ENCODE data around the gene WNT5A.

DNA sequence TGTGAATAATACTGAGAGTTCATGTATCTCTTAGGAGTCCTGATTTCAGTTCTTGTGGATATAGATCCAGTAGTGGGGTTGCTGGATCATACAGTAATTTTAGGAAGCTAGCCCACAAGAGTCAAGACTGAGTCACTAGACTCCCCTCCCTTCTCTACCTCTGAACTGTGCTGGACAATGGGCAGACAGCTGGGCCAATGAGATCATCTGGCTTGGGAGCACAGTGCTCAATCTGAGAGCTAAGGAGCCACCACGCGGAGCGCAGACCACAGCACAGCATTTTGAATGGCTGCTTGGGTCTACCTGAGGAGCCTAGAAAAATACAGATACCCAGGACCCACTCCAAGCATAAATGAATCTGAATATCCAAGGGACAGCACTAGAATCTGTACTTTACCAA is 32.5 kb downstream of the WNT5A start:
- TF ChIP-seq, protein P1, sequence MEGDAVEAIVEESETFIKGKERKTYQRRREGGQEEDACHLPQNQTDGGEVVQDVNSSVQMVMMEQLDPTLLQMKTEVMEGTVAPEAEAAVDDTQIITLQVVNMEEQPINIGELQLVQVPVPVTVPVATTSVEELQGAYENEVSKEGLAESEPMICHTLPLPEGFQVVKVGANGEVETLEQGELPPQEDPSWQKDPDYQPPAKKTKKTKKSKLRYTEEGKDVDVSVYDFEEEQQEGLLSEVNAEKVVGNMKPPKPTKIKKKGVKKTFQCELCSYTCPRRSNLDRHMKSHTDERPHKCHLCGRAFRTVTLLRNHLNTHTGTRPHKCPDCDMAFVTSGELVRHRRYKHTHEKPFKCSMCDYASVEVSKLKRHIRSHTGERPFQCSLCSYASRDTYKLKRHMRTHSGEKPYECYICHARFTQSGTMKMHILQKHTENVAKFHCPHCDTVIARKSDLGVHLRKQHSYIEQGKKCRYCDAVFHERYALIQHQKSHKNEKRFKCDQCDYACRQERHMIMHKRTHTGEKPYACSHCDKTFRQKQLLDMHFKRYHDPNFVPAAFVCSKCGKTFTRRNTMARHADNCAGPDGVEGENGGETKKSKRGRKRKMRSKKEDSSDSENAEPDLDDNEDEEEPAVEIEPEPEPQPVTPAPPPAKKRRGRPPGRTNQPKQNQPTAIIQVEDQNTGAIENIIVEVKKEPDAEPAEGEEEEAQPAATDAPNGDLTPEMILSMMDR (conservative IDR thresholded peaks at IDR 0.05 in 1 of 2, IDR thresholded peaks at IDR 0.05 in 1 of 2; ENCODE audit: extremely low read depth in 1 of 2, insufficient read depth in 1 of 2, low read depth in 1 of 2, low read length in 2 of 2), result no peak
- TF ChIP-seq EZH2 (IDR thresholded peaks at IDR 0.05; ENCODE audit: borderline replicate concordance, low read length), result no peak
